H1 (cell line): Measurements from ENCODE around the gene PRB2. TPM values are rescaled to one million over a fixed set of nuclear protein-coding genes. Genes with fewer than 3 reads are reported as not detected.

ENCODE experiments used
- CTCF ChIA-PET: fragments of 300-600 bp; sonication (Branson Sonifier 250); formaldehyde crosslinking; loops from one replicate; lab custom pipeline; 2021; ENCODE audit not compliant: partially characterized antibody; lab: Charles Lee
- POLR2A ChIA-PET: fragments of 300-600 bp; sonication (Branson Sonifier 250); formaldehyde crosslinking; loops from one replicate; lab custom pipeline; 2021; ENCODE audit warnings: inconsistent platforms; ENCODE audit not compliant: partially characterized antibody; lab: Charles Lee
- DNase-seq, 2 experiments: peaks; one replicate each; pipeline versions ENCODE4 v3.0.0 to v3.0.0-alpha.2; 2010 to 2022; ENCODE audit warnings: low spot score in 2 of 2, low read depth in 1 of 2, mixed read lengths in 1 of 2
- FAIRE-seq: peaks from 2 replicates; lab custom pipeline; 2011; peaks lifted over from hg19 to GRCh38; lab: Jason Lieb, UNC
- H2AFZ ChIP-seq: 2 replicates; pipeline ENCODE4 v1.8.1; 2012; ENCODE audit warnings: low read length, inconsistent platforms
- H2AK5ac ChIP-seq: 2 replicates; pipeline ENCODE4 v1.6.1; 2013; ENCODE audit warnings: low read depth, low read length
- H2BK120ac ChIP-seq: replicated peaks from 2 replicates; pipeline ENCODE3; 2013; ENCODE audit warnings: low read depth, low read length, inconsistent platforms
- H2BK12ac ChIP-seq: 2 replicates; pipeline ENCODE4 v1.6.1; 2013; ENCODE audit warnings: low read depth, low read length
- H2BK15ac ChIP-seq: 2 replicates; pipeline ENCODE4 v1.6.1; 2013; ENCODE audit warnings: low read length
- H2BK20ac ChIP-seq: 2 replicates; pipeline ENCODE4 v1.6.1; 2013; ENCODE audit warnings: low read length
- H2BK5ac ChIP-seq: 2 replicates; pipeline ENCODE4 v1.6.1; 2013; ENCODE audit warnings: low read depth, low read length
- H3K14ac ChIP-seq: 2 replicates; pipeline ENCODE4 v1.6.1; 2013; ENCODE audit warnings: inconsistent platforms; ENCODE audit not compliant: insufficient read length
- H3K18ac ChIP-seq: 2 replicates; pipeline ENCODE4 v1.6.1; 2013; ENCODE audit warnings: low read length; ENCODE audit errors: extremely low read depth
- H3K23ac ChIP-seq: 2 replicates; pipeline ENCODE4 v1.6.1; 2013; ENCODE audit warnings: inconsistent platforms; ENCODE audit not compliant: insufficient read length
- H3K23me2 ChIP-seq: 2 replicates; pipeline ENCODE4 v1.6.1; 2013; ENCODE audit warnings: low read depth, low read length
- H3K27ac ChIP-seq: 2 replicates; pipeline ENCODE4 v1.6.1; 2011; ENCODE audit warnings: low read depth, low read length, inconsistent platforms
- H3K27me3 ChIP-seq, 4 experiments: replicated peaks in 1 of 4; 1 replicate in 1 of 4; 2 replicates in 3 of 4; pipeline versions ENCODE4 v1.6.1 to v1.8.1; 2011 to 2013; ENCODE audit warnings: low read length in 3 of 4, mild to moderate bottlenecking in 3 of 4, inconsistent platforms in 2 of 4, mixed read lengths in 2 of 4, moderate library complexity in 1 of 4; ENCODE audit not compliant: control insufficient read depth in 3 of 4, insufficient read depth in 3 of 4; ENCODE audit errors: extremely low read depth in 1 of 4
- H3K36me3 ChIP-seq, 4 experiments: 2 replicates each; pipeline versions ENCODE4 v1.6.1 to v1.8.1; 2011 to 2013; ENCODE audit warnings: mild to moderate bottlenecking in 4 of 4, low read length in 3 of 4, moderate library complexity in 2 of 4, control low read depth in 1 of 4, inconsistent platforms in 1 of 4; ENCODE audit not compliant: insufficient read depth in 4 of 4, control insufficient read depth in 2 of 4
- H3K4ac ChIP-seq: replicated peaks from 2 replicates; pipeline ENCODE3; 2013; ENCODE audit warnings: low read length, low read depth, mixed read lengths, inconsistent platforms; ENCODE audit not compliant: insufficient read length
- H3K4me1 ChIP-seq, 4 experiments: replicated peaks in 1 of 4; 1 replicate in 1 of 4; 2 replicates in 3 of 4; pipeline versions ENCODE4 v1.6.1 to v1.8.1; 2011 to 2013; ENCODE audit warnings: low read length in 3 of 4, inconsistent platforms in 2 of 4, mixed read lengths in 1 of 4; ENCODE audit not compliant: insufficient read depth in 4 of 4, control insufficient read depth in 3 of 4
- H3K4me2 ChIP-seq, 2 experiments: 2 replicates each; pipeline versions ENCODE4 v1.6.1 to v1.8.1; 2011 to 2013; ENCODE audit warnings: low read depth in 2 of 2, low read length in 2 of 2, control low read depth in 1 of 2, inconsistent platforms in 1 of 2, mild to moderate bottlenecking in 1 of 2; ENCODE audit not compliant: insufficient read depth in 1 of 2
- H3K4me3 ChIP-seq, 4 experiments: fragments of 200-600, 300-600 bp in 1 of 4; sonication (generic), shearing (Covaris generic), sonication (Bioruptor Twin) in 1 of 4; 2 replicates each; pipeline versions ENCODE4 v1.5.1 to v1.8.1; 2011 to 2016; ENCODE audit warnings: low read length in 4 of 4, low read depth in 3 of 4, control low read depth in 2 of 4, inconsistent platforms in 2 of 4, mild to moderate bottlenecking in 2 of 4, mixed read lengths in 1 of 4, moderate library complexity in 1 of 4; ENCODE audit not compliant: insufficient read depth in 2 of 4; ENCODE audit errors: extremely low read depth in 1 of 4
- H3K56ac ChIP-seq: replicated peaks from 2 replicates; pipeline ENCODE3; 2013; ENCODE audit warnings: low read depth, mild to moderate bottlenecking, mixed read lengths, low read length, inconsistent platforms; ENCODE audit not compliant: insufficient read length
- H3K79me1 ChIP-seq: 2 replicates; pipeline ENCODE4 v1.6.1; 2013; ENCODE audit warnings: low read depth, low read length, control low read depth
- H3K79me2 ChIP-seq, 2 experiments: 2 replicates each; pipeline versions ENCODE4 v1.6.1 to v1.8.1; 2012 to 2013; ENCODE audit warnings: low read length in 2 of 2, mild to moderate bottlenecking in 2 of 2, inconsistent platforms in 1 of 2; ENCODE audit not compliant: insufficient read depth in 2 of 2, control insufficient read depth in 1 of 2
- H3K9ac ChIP-seq, 4 experiments: replicated peaks in 1 of 4; 1 replicate in 1 of 4; 2 replicates in 3 of 4; pipeline versions ENCODE4 v1.6.1 to v1.8.1; 2011 to 2013; ENCODE audit warnings: low read depth in 3 of 4, low read length in 3 of 4, control low read depth in 2 of 4, mild to moderate bottlenecking in 2 of 4, moderate library complexity in 2 of 4, inconsistent platforms in 1 of 4; ENCODE audit errors: extremely low read depth in 1 of 4
- H3K9me3 ChIP-seq, 2 experiments: 2 replicates each; pipeline versions ENCODE4 v1.6.1 to v1.8.1; 2012 to 2013; ENCODE audit warnings: mild to moderate bottlenecking in 2 of 2, moderate library complexity in 2 of 2, control low read depth in 1 of 2, inconsistent platforms in 1 of 2, low read depth in 1 of 2, low read length in 1 of 2, mixed read lengths in 1 of 2; ENCODE audit not compliant: insufficient read depth in 2 of 2
- H4K20me1 ChIP-seq, 2 experiments: replicated peaks in 1 of 2; 2 replicates each; pipeline versions ENCODE3 to v1.8.1; 2011 to 2013; ENCODE audit warnings: inconsistent platforms in 2 of 2, low read length in 2 of 2, mild to moderate bottlenecking in 1 of 2; ENCODE audit not compliant: insufficient read depth in 2 of 2, control insufficient read depth in 1 of 2
- H4K5ac ChIP-seq: 2 replicates; pipeline ENCODE4 v1.6.1; 2013; ENCODE audit warnings: low read length, low read depth, mixed read lengths, inconsistent platforms; ENCODE audit not compliant: insufficient read length
- H4K8ac ChIP-seq: 2 replicates; pipeline ENCODE4 v1.8.0; 2013; ENCODE audit warnings: mild to moderate bottlenecking, moderate library complexity, low read length, inconsistent platforms; ENCODE audit not compliant: insufficient read depth; ENCODE audit errors: extremely low read depth
- H4K91ac ChIP-seq: replicated peaks from 2 replicates; pipeline ENCODE3; 2013; ENCODE audit warnings: low read length, mixed read lengths, inconsistent platforms; ENCODE audit not compliant: insufficient read length
- JUN ChIP-seq: IDR thresholded peaks from 2 replicates; pipeline ENCODE4 v1.6.1; 2011; ENCODE audit warnings: low read depth, mild to moderate bottlenecking, improper control_type of control experiment, low read length
- NANOG ChIP-seq: IDR thresholded peaks from 2 replicates; pipeline ENCODE4 v1.6.1; 2011; ENCODE audit warnings: low read length, low read depth, mild to moderate bottlenecking, inconsistent platforms; ENCODE audit not compliant: insufficient read depth, poor library complexity, severe bottlenecking
- SP4 ChIP-seq: IDR thresholded peaks from 2 replicates; pipeline ENCODE4 v1.6.1; 2012; ENCODE audit warnings: low read length, inconsistent platforms
- TAF7 ChIP-seq: optimal IDR thresholded peaks from 2 replicates; pipeline ENCODE3; 2011; ENCODE audit warnings: low read depth, mild to moderate bottlenecking, inconsistent platforms, low read length, moderate library complexity, borderline replicate concordance
- TEAD4 ChIP-seq: IDR thresholded peaks from 2 replicates; pipeline ENCODE4 v1.6.1; 2012; ENCODE audit warnings: low read depth, low read length, inconsistent platforms, mixed read lengths
- WGBS, 2 experiments: shearing (Covaris generic) in 1 of 2; methylation state at CpG; one replicate each; pipeline versions ENCODE4 v1.1.6 to v1.1.7; 2013 to 2015; ENCODE audit warnings: low lambda C conversion rate in 2 of 2, mixed read lengths in 2 of 2, inconsistent platforms in 1 of 2, low coverage in 1 of 2, missing lambda C conversion rate in 1 of 2; ENCODE audit not compliant: insufficient replicate concordance in 2 of 2, insufficient coverage in 1 of 2, insufficient read length in 1 of 2; ENCODE audit errors: extremely low coverage in 1 of 2, missing lambda C conversion rate in 1 of 2; 5-methylcytosine and 5-hydroxymethylcytosine counted together
- polyA plus RNA-seq, 7 experiments: library from polyadenylated mRNA; depleted of rRNA in 3 of 7; stranded (reverse) in 5 of 7; unstranded in 2 of 7; fragments of >200 nt in 5 of 7; fragments of 200-250 nt in 2 of 7; gene quantifications; 1 replicate in 5 of 7; 2 replicates in 1 of 7; 4 replicates in 1 of 7; pipeline versions ENCODE4 v1.2.1 to v1.2.3, GENCODE V29; 2011 to 2013; ENCODE audit warnings: missing spikeins in 2 of 7, mixed read lengths in 2 of 7
- total RNA-seq: library from RNA; stranded (reverse); fragmentation: NEBNext Ultra II Directional; extraction: Animal tissue kit (Norgen Biotek cat#: 25700); gene quantifications from 2 replicates; pipeline ENCODE4 v1.2.1, GENCODE V29; 2021

The PRB2 gene
- total and polyA plus RNA-seq, 2 of the 8 experiments (the other 6 are each of a cell fraction or from before 2014, with no cell fraction given) = not detected

GRCh38 chr12:11408096-11408495 lies 12.7 kb upstream of the PRB2 start:
- Histone ChIP-seq H3K9ac (no peak overlapping the region), H4K8ac (no peak overlapping the region), H3K4me1 (no peaks in the 10 kb centered on the region), H2BK5ac (no peak overlapping the region), H2BK15ac (no peak overlapping the region), H3K4me2 (no peak overlapping the region), H3K4me3 (no peak overlapping the region), H3K4ac (no peak overlapping the region), H3K79me2 (no peaks in the 10 kb centered on the region), H3K18ac (no peak overlapping the region), H3K36me3 (no peaks in the 10 kb centered on the region), H2BK20ac (no peak overlapping the region), H3K23me2 (no peaks in the 10 kb centered on the region), H3K56ac (no peak overlapping the region), H2BK12ac (no peak overlapping the region), H2AFZ (no peak overlapping the region), H3K9me3 (no peaks in the 10 kb centered on the region), H4K91ac (no peak overlapping the region), H3K27me3 (no peaks in the 10 kb centered on the region), H4K20me1 (no peaks in the 10 kb centered on the region), H3K79me1 (no peaks in the 10 kb centered on the region), H4K5ac (no peak overlapping the region), H3K14ac (no peak overlapping the region), H3K23ac (no peak overlapping the region), H3K27ac (no peak overlapping the region), H2AK5ac (no peak overlapping the region), H2BK120ac (no peak overlapping the region)
- POLR2A ChIA-PET = no interaction called here
- CTCF ChIA-PET = no interaction called here
- no peak for DNase-seq
- WGBS, 2 experiments = 82% methylated on average over 6 of the region's 6 CpGs; no CpG with 5 or more reads in 1 of the 2 experiments
- no peak for FAIRE-seq
- TF ChIP-seq NANOG (no peak), TAF7 (no peak), SP4 (no peak), JUN (no peak), TEAD4 (no peak)
